Vagina (tissue), 2 donors: Measurements from ENCODE around the gene F12. TPM values are rescaled to one million over a fixed set of nuclear protein-coding genes. Genes with fewer than 3 reads are reported as not detected.
"Not testable (repeated sequence)": the region's sequence is repeated elsewhere in the genome, so short reads cannot be mapped to it uniquely, and the experiment has no call there.

ENCODE experiments used
- DNase-seq, 2 donors: peaks; one replicate each; pipeline ENCODE4 v3.0.0-alpha.2; 2017; ENCODE audit errors: extremely low spot score in 2 of 2
- H3K27ac ChIP-seq: fragments of 200-600 bp; sonication (generic); one replicate; pipeline ENCODE4 v1.5.1; 2019
- H3K27me3 ChIP-seq: fragments of 200-600 bp; sonication (generic); one replicate; pipeline ENCODE4 v1.5.1; 2019
- H3K36me3 ChIP-seq, 2 donors: fragments of 200-600 bp; sonication (generic); one replicate each; pipeline ENCODE4 v1.5.1; 2017 to 2019
- H3K4me1 ChIP-seq: fragments of 200-600 bp; sonication (generic); one replicate; pipeline ENCODE4 v1.5.1; 2019
- H3K4me3 ChIP-seq, 2 donors: fragments of 200-600 bp; sonication (generic); 1 replicate in 1 of 2; 2 replicates in 1 of 2; pipeline ENCODE4 v1.5.1; 2016 to 2019
- H3K9me3 ChIP-seq: fragments of 200-600 bp; sonication (generic); one replicate; pipeline ENCODE4 v1.5.1; 2019
- POLR2A ChIP-seq, 2 donors: fragments of 450-650 bp; IDR thresholded peaks; one replicate each; pipeline ENCODE4 v1.6.1; 2017; ENCODE audit warnings: antibody characterized with exemption in 2 of 2, mild to moderate bottlenecking in 2 of 2, moderate library complexity in 2 of 2
- POLR2AphosphoS5 ChIP-seq, 2 donors: sonication (generic); formaldehyde crosslinking; IDR thresholded peaks; one replicate each; pipeline ENCODE4 v1.9.0; 2017; ENCODE audit warnings: antibody characterized with exemption in 2 of 2, mild to moderate bottlenecking in 2 of 2, low read depth in 1 of 2; ENCODE audit not compliant: insufficient read depth in 1 of 2
- intact Hi-C: fragments of 100-400 bp; cut with DNase I; formaldehyde crosslinking; loops from one replicate; pipeline ENCODE4 v1.15.1; 2023
- total RNA-seq: library from RNA; depleted of rRNA; stranded (reverse); fragments of >200 nt; gene quantifications from one replicate; pipeline ENCODE4 v1.2.3, GENCODE V29; 2016
- TF ChIP-seq, protein P1 (sequence below), 3 experiments: fragments of 450-650 bp in 2 of 3; fragments of 200-600 bp in 1 of 3; sonication (generic) in 1 of 3; IDR thresholded peaks; one replicate each; pipeline ENCODE4 v1.5.1; 2017 to 2019; ENCODE audit warnings: antibody characterized with exemption in 3 of 3, mild to moderate bottlenecking in 2 of 3, moderate library complexity in 2 of 3

Gene F12
- total RNA-seq, 1 donor from 2014 or later = 5.2 TPM

DNA sequence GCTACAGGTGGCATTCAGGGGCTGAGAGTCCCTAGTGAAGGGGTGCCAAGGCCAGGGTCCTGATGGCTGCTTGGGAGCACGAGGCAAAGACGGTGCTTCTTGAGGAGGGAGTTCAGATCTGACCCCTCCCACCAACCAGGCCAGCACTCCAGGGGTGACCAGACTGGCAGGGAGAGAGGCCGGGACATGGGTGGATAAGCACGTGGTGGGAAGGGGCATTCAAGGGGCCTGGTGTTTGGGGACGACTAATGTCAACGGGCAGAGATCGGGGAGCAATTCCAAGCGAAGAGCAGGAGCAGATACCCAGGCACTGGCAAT, 47.1 kb downstream of the F12 start:
- TF ChIP-seq POLR2A (IDR thresholded peaks at IDR 0.05) = no peak
- TF ChIP-seq, protein P1, sequence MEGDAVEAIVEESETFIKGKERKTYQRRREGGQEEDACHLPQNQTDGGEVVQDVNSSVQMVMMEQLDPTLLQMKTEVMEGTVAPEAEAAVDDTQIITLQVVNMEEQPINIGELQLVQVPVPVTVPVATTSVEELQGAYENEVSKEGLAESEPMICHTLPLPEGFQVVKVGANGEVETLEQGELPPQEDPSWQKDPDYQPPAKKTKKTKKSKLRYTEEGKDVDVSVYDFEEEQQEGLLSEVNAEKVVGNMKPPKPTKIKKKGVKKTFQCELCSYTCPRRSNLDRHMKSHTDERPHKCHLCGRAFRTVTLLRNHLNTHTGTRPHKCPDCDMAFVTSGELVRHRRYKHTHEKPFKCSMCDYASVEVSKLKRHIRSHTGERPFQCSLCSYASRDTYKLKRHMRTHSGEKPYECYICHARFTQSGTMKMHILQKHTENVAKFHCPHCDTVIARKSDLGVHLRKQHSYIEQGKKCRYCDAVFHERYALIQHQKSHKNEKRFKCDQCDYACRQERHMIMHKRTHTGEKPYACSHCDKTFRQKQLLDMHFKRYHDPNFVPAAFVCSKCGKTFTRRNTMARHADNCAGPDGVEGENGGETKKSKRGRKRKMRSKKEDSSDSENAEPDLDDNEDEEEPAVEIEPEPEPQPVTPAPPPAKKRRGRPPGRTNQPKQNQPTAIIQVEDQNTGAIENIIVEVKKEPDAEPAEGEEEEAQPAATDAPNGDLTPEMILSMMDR (IDR thresholded peaks at IDR 0.05) = no peak
- no peak for TF ChIP-seq POLR2AphosphoS5 (IDR thresholded peaks at IDR 0.05; ENCODE audit: insufficient read depth in 1 of 2, low read depth in 1 of 2)
- Histone ChIP-seq H3K4me1 (peaks cover 51% of the 10 kb centered on the region), H3K9me3 (no peaks in the 10 kb centered on the region), H3K4me3 (peak overlapping the region in 1 of 2 donors; percentile 51), H3K27me3 (no peaks in the 10 kb centered on the region), H3K27ac (peak overlapping the region; percentile 66), H3K36me3 (no peaks in the 10 kb centered on the region)
- no peak for DNase-seq
- intact Hi-C loops = no loop called here

GRCh38 chr5:177361418-177362291, 47.7 kb downstream of the F12 start:
- no peaks in the 10 kb centered on the region for H3K36me3 ChIP-seq
- no peaks in the 10 kb centered on the region for H3K27me3 ChIP-seq
- peaks cover 49% of the 10 kb centered on the region for H3K4me1 ChIP-seq
- intact Hi-C loops = no loop called here
- no peak overlapping the region for H3K4me3 ChIP-seq
- DNase-seq = no peak
- TF ChIP-seq POLR2A (IDR thresholded peaks at IDR 0.05) = no peak
- TF ChIP-seq, protein P1 (IDR thresholded peaks at IDR 0.05) = no peak
- H3K27ac ChIP-seq = no peak overlapping the region
- H3K9me3 ChIP-seq = no peaks in the 10 kb centered on the region

DNA sequence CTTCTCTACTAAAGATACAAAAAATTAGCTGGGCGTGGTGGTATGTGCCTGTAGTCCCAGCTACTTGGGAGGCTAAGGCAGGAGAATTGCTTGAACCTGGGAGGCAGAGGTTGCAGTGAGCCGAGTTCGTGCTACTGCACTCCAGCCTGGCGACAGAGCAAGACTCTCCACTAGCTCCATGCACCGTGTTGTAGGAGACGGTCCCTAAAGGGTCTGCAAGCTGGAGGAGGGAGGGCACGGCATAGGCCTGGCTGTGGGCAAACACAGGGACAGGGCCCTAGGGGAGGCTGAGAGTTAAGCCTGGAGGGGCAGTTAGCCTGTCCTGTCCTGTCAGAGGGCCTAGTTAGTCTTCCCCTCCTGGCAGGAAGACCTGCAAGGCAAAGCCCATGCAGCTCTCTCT, 48.6 kb downstream of the F12 start:
- H3K9me3 ChIP-seq, H3K4me3 ChIP-seq, H3K36me3 ChIP-seq, H3K27me3 ChIP-seq, DNase-seq, intact Hi-C loops, H3K27ac ChIP-seq: not testable (repeated sequence)
- peaks cover 40% of the 10 kb centered on the region for H3K4me1 ChIP-seq

DNA sequence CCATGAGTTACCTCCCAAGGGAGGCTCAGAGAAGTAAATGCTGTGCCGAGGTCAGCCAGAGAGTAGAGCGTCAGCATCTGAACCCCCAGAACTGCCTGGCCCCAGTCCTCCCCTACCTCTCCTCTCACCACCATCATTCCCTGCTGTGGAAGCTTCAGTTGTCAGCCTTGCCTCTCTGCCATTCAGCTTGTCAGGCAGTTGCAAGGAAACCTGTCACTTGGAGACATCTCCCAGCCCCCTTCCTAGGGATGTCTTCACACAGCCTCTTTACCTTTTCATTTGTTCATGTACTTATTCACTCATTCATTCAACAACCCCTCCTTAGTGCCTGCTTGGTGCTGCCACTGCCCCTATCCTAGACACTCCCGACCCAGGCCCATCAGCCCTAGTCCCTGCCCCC, 49.5 kb downstream of the F12 start:
- H3K27ac ChIP-seq = no peak overlapping the region
- intact Hi-C loops = no loop called here
- TF ChIP-seq, protein P1 (IDR thresholded peaks at IDR 0.05) = no peak
- no peak for TF ChIP-seq POLR2AphosphoS5 (IDR thresholded peaks at IDR 0.05; ENCODE audit: insufficient read depth in 1 of 2, low read depth in 1 of 2)
- TF ChIP-seq POLR2A (IDR thresholded peaks at IDR 0.05) = no peak
- no peaks in the 10 kb centered on the region for H3K36me3 ChIP-seq
- no peak overlapping the region for H3K4me3 ChIP-seq
- DNase-seq = no peak
- H3K4me1 ChIP-seq = peaks cover 36% of the 10 kb centered on the region
- H3K27me3 ChIP-seq = no peaks in the 10 kb centered on the region
- H3K9me3 ChIP-seq = no peaks in the 10 kb centered on the region

GRCh38 chr5:177359451-177359851, 49.9 kb downstream of the F12 start:
- TF ChIP-seq, protein P1 (IDR thresholded peaks at IDR 0.05) = no peak
- no peak for TF ChIP-seq POLR2AphosphoS5 (IDR thresholded peaks at IDR 0.05; ENCODE audit: insufficient read depth in 1 of 2, low read depth in 1 of 2)
- no peak for TF ChIP-seq POLR2A (IDR thresholded peaks at IDR 0.05)
- Histone ChIP-seq H3K4me3 (no peak overlapping the region), H3K27me3 (no peaks in the 10 kb centered on the region), H3K9me3 (no peaks in the 10 kb centered on the region), H3K4me1 (peaks cover 36% of the 10 kb centered on the region), H3K27ac (no peak overlapping the region), H3K36me3 (no peaks in the 10 kb centered on the region)
- intact Hi-C loops = no loop called here
- no peak for DNase-seq
